ENCODE measurements around the gene PTGES.

PTGES gene

GRCh38 chr9:129717991-129718390 is 34.9 kb downstream of the PTGES start:
- TF ChIP-seq CTCF (IDR thresholded peaks at IDR 0.05; ENCODE audit: low read depth, low read length, missing control alignments) = no peak
- no peak for DNase-seq (ENCODE audit: low read depth)
- H3K4me3 ChIP-seq (ENCODE audit: low read depth, low read length) = no peak overlapping the region

GRCh38 chr9:129716091-129716490 is 36.8 kb downstream of the PTGES start:
- TF ChIP-seq CTCF (IDR thresholded peaks at IDR 0.05; ENCODE audit: low read depth, low read length, missing control alignments) = no peak
- no peak for DNase-seq (ENCODE audit: low read depth)
- no peak overlapping the region for H3K4me3 ChIP-seq (ENCODE audit: low read depth, low read length)

- no peak for DNase-seq (ENCODE audit: low read depth)
- no peak for TF ChIP-seq CTCF (IDR thresholded peaks at IDR 0.05; ENCODE audit: low read depth, low read length, missing control alignments)
- no peak overlapping the region for H3K4me3 ChIP-seq (ENCODE audit: low read depth, low read length)
Observed at GRCh38 chr9:129714511-129715061, 38.3 kb downstream of the PTGES start.

- no peak for TF ChIP-seq CTCF (IDR thresholded peaks at IDR 0.05; ENCODE audit: low read depth, low read length, missing control alignments)
- H3K4me3 ChIP-seq (ENCODE audit: low read depth, low read length) = no peak overlapping the region
- DNase-seq (ENCODE audit: low read depth) = no peak
Observed at GRCh38 chr9:129713402-129713679, 39.5 kb downstream of the PTGES start.

- no peak overlapping the region for H3K4me3 ChIP-seq (ENCODE audit: low read depth, low read length)
- TF ChIP-seq CTCF (IDR thresholded peaks at IDR 0.05; ENCODE audit: low read depth, low read length, missing control alignments) = no peak
- DNase-seq (ENCODE audit: low read depth) = no peak
Observed at GRCh38 chr9:129712634-129713401, 40.0 kb downstream of the PTGES start.

GRCh38 chr9:129710169-129710453 is 42.7 kb downstream of the PTGES start:
- DNase-seq (ENCODE audit: low read depth) = no peak
- no peak for TF ChIP-seq CTCF (IDR thresholded peaks at IDR 0.05; ENCODE audit: low read depth, low read length, missing control alignments)
- H3K4me3 ChIP-seq (ENCODE audit: low read depth, low read length) = no peak overlapping the region
